ENCODE measurements around the gene DEFB116. TPM values are rescaled to one million over a fixed set of nuclear protein-coding genes. Genes with fewer than 3 reads are reported as not detected.

DEFB116 gene
- total and polyA plus RNA-seq, 3 donors from 2014 or later: not detected

Small RNA genes within 50 kb of the gene (small RNA-seq; reads per million reads assigned to genes)
- gene RNA5SP480: 0 reads per million in 2 donors

Other genes with a start within 250 kb of the DEFB116 start
- not detected for gene DEFB115, start 50.9 kb downstream of the DEFB116 start, total RNA-seq
- not detected for gene DEFB115, start 50.9 kb downstream of the DEFB116 start, polyA plus RNA-seq (ENCODE audit: insufficient read depth, low read depth, low replicate concordance)
- not detected for gene DEFB118, start 60.0 kb upstream of the DEFB116 start, total RNA-seq
- not detected for gene DEFB118, start 60.0 kb upstream of the DEFB116 start, polyA plus RNA-seq (ENCODE audit: insufficient read depth, low read depth, low replicate concordance)
- gene DEFB119, start 82.0 kb upstream of the DEFB116 start, total RNA-seq: 100 to 1,000 TPM; 549 to 814 TPM
- 538 TPM for gene DEFB119, start 82.0 kb upstream of the DEFB116 start, polyA plus RNA-seq (ENCODE audit: insufficient read depth, low read depth, low replicate concordance)
- 1 to 10 TPM in 1 of 2 donors, not detected in 1; 1.2 TPM for gene DEFB121, start 97.6 kb upstream of the DEFB116 start, total RNA-seq
- 6.2 TPM for gene DEFB121, start 97.6 kb upstream of the DEFB116 start, polyA plus RNA-seq (ENCODE audit: insufficient read depth, low read depth, low replicate concordance)
- gene DEFB123, start 132.0 kb upstream of the DEFB116 start, total RNA-seq: 100 to 1,000 TPM; 654 to 709 TPM
- 222 TPM for gene DEFB123, start 132.0 kb upstream of the DEFB116 start, polyA plus RNA-seq (ENCODE audit: insufficient read depth, low read depth, low replicate concordance)
- not detected for gene DEFB124, start 166.5 kb upstream of the DEFB116 start, total RNA-seq
- 8.2 TPM for gene DEFB124, start 166.5 kb upstream of the DEFB116 start, polyA plus RNA-seq (ENCODE audit: insufficient read depth, low read depth, low replicate concordance)
- 1 to 10 TPM; 1.9 to 2.6 TPM for gene REM1, start 166.7 kb upstream of the DEFB116 start, total RNA-seq
- 3.4 TPM for gene REM1, start 166.7 kb upstream of the DEFB116 start, polyA plus RNA-seq (ENCODE audit: insufficient read depth, low read depth, low replicate concordance)
- 10 to 100 TPM; 68.7 to 86.7 TPM for gene HM13, start 205.9 kb upstream of the DEFB116 start, total RNA-seq
- 97.5 TPM for gene HM13, start 205.9 kb upstream of the DEFB116 start, polyA plus RNA-seq (ENCODE audit: insufficient read depth, low read depth, low replicate concordance)

Measured in testis (tissue), 3 donors.